Gastroesophageal sphincter (tissue), 3 donors: ENCODE results near the gene TBC1D4.

ENCODE experiments used
- CTCF ChIP-seq, 4 experiments: fragments of 200-600 bp in 2 of 4; fragments of 450-650 bp in 2 of 4; sonication (generic) in 1 of 4; IDR thresholded peaks; one replicate each; pipeline ENCODE4 v1.5.1; 2017 to 2019; ENCODE audit warnings: antibody characterized with exemption in 4 of 4, mild to moderate bottlenecking in 2 of 4, moderate library complexity in 2 of 4
- POLR2A ChIP-seq, 2 donors: fragments of 450-650 bp; IDR thresholded peaks; one replicate each; pipeline ENCODE4 v1.6.1; 2017; ENCODE audit warnings: antibody characterized with exemption in 2 of 2, mild to moderate bottlenecking in 2 of 2, moderate library complexity in 1 of 2
- POLR2AphosphoS5 ChIP-seq: sonication (generic); formaldehyde crosslinking; IDR thresholded peaks from one replicate; pipeline ENCODE4 v1.6.1; 2017; ENCODE audit warnings: antibody characterized with exemption

- TF ChIP-seq POLR2A (IDR thresholded peaks at IDR 0.05) = no peak
- no peak for TF ChIP-seq CTCF (IDR thresholded peaks at IDR 0.05)
- TF ChIP-seq POLR2AphosphoS5 = no peak
Observed at GRCh38 chr13:75494491-75494890, 12.5 kb upstream of the TBC1D4 start.
